HepG2 (cell line): ENCODE measurements around the gene NUP62. TPM values are rescaled to one million over a fixed set of nuclear protein-coding genes. Genes with fewer than 3 reads are reported as not detected.

ENCODE experiments used
- BCL6 ChIP-seq: IDR thresholded peaks from 2 replicates; pipeline ENCODE4 v1.6.1; 2016; ENCODE audit warnings: missing genetic modification reagents, missing compliant biosample characterization
- EP300 ChIP-seq, 3 experiments: sonication (generic) in 1 of 3; formaldehyde crosslinking in 1 of 3; IDR thresholded peaks; 2 replicates each; pipeline versions ENCODE4 v1.5.1 to v1.6.1; 2011 to 2020; ENCODE audit warnings: low read depth in 2 of 3, low read length in 2 of 3, borderline replicate concordance in 1 of 3, improper control_type of control experiment in 1 of 3, mild to moderate bottlenecking in 1 of 3, missing genetic modification reagents in 1 of 3, moderate library complexity in 1 of 3
- FLYWCH1 ChIP-seq: sonication (generic); formaldehyde crosslinking; IDR thresholded peaks from 2 replicates; pipeline ENCODE4 v1.8.1; 2023; ENCODE audit warnings: mild to moderate bottlenecking, missing genetic modification reagents
- HDAC1 ChIP-seq: sonication (generic); formaldehyde crosslinking; IDR thresholded peaks from 2 replicates; pipeline ENCODE4 v1.5.1; 2020; ENCODE audit warnings: mild to moderate bottlenecking, missing genetic modification reagents
- HNRNPK ChIP-seq: fragments of 200-400 bp; formaldehyde crosslinking; IDR thresholded peaks from 2 replicates; pipeline ENCODE4 v1.6.1; 2018; ENCODE audit warnings: low read length, low read depth, moderate library complexity, mild to moderate bottlenecking; ENCODE audit not compliant: poor library complexity, severe bottlenecking
- HNRNPUL1 ChIP-seq: fragments of 200-400 bp; formaldehyde crosslinking; IDR thresholded peaks from 2 replicates; pipeline ENCODE4 v1.6.1; 2017; ENCODE audit warnings: low read depth, mild to moderate bottlenecking, low read length, moderate library complexity
- KDM1A ChIP-seq: IDR thresholded peaks from 2 replicates; pipeline ENCODE4 v1.6.1; 2016; ENCODE audit warnings: missing compliant biosample characterization
- NPAS2 ChIP-seq: sonication (generic); formaldehyde crosslinking; IDR thresholded peaks from 2 replicates; pipeline ENCODE4 v1.8.0; 2022; ENCODE audit warnings: mild to moderate bottlenecking, missing genetic modification reagents, borderline replicate concordance
- PAX8 ChIP-seq: sonication (generic); formaldehyde crosslinking; IDR thresholded peaks from 2 replicates; pipeline ENCODE4 v1.8.0; 2022; ENCODE audit warnings: mild to moderate bottlenecking, missing genetic modification reagents, borderline replicate concordance
- PLRG1 ChIP-seq: fragments of 450-650 bp; conservative IDR thresholded peaks from 2 replicates; pipeline ENCODE4 v1.6.1; 2016
- POLR2A ChIP-seq, 2 experiments: IDR thresholded peaks; 2 replicates each; pipeline ENCODE4 v1.6.1; 2011; ENCODE audit warnings: low read depth in 2 of 2, low read length in 2 of 2, mild to moderate bottlenecking in 1 of 2, moderate library complexity in 1 of 2; ENCODE audit not compliant: insufficient read depth in 1 of 2
- RBM22 ChIP-seq: fragments of 200-400 bp; formaldehyde crosslinking; optimal IDR thresholded peaks from 2 replicates; pipeline ENCODE3; 2017; ENCODE audit warnings: mild to moderate bottlenecking, low read length, moderate library complexity
- RXRA ChIP-seq: sonication (generic); formaldehyde crosslinking; IDR thresholded peaks from 2 replicates; pipeline ENCODE4 v1.5.1; 2020; ENCODE audit warnings: missing genetic modification reagents
- SMARCE1 ChIP-seq: fragments of 450-650 bp; IDR thresholded peaks from 2 replicates; pipeline ENCODE4 v1.6.1; 2017; ENCODE audit warnings: borderline replicate concordance
- TRIM24 ChIP-seq: sonication (generic); formaldehyde crosslinking; IDR thresholded peaks from 2 replicates; pipeline ENCODE4 v1.8.0; 2022; ENCODE audit warnings: mild to moderate bottlenecking, missing genetic modification reagents
- ZKSCAN8 ChIP-seq: IDR thresholded peaks from 2 replicates; pipeline ENCODE4 v1.6.1; 2016; ENCODE audit warnings: borderline replicate concordance, missing genetic modification reagents, missing compliant biosample characterization
- ZNF205 ChIP-seq: IDR thresholded peaks from 2 replicates; pipeline ENCODE4 v1.6.1; 2018; ENCODE audit warnings: missing biosample characterization, missing genetic modification reagents
- ZNF343 ChIP-seq: sonication (generic); formaldehyde crosslinking; IDR thresholded peaks from 2 replicates; pipeline ENCODE4 v1.4.0; 2020; ENCODE audit warnings: mild to moderate bottlenecking, missing genetic modification reagents
- ZNF614 ChIP-seq: IDR thresholded peaks from 2 replicates; pipeline ENCODE4 v1.6.1; 2018; ENCODE audit warnings: missing biosample characterization, missing genetic modification reagents, inconsistent platforms, borderline replicate concordance
- ZNF7 ChIP-seq: IDR thresholded peaks from 2 replicates; pipeline ENCODE4 v1.6.1; 2016; ENCODE audit warnings: missing biosample characterization, missing genetic modification reagents
- ZNF772 ChIP-seq: sonication (generic); formaldehyde crosslinking; IDR thresholded peaks from 2 replicates; pipeline ENCODE4 v1.5.0; 2020; ENCODE audit warnings: mild to moderate bottlenecking, missing genetic modification reagents
- polyA plus RNA-seq, 8 experiments: library from polyadenylated mRNA; depleted of rRNA in 3 of 8; stranded (reverse) in 7 of 8; unstranded in 1 of 8; fragments of >200 nt; fragmentation: Illumina TruSeq in 4 of 8; extraction: Trizol in 4 of 8; gene quantifications; 2 replicates each; pipeline versions ENCODE4 v1.2.1 to v1.2.3, GENCODE V29; 2011 to 2016; ENCODE audit warnings: low read depth in 4 of 8, missing spikeins in 1 of 8, mixed read lengths in 1 of 8; ENCODE audit not compliant: insufficient read depth in 1 of 8
- total RNA-seq, 5 experiments: library from RNA; depleted of rRNA; stranded (reverse); fragments of >200 nt; fragmentation: Illumina TruSeq; extraction: Trizol; gene quantifications; 2 replicates each; pipeline ENCODE4 v1.2.3, GENCODE V29; 2016; ENCODE audit warnings: low read depth in 1 of 5
- TF ChIP-seq, protein P1 (sequence below): sonication (generic); formaldehyde crosslinking; IDR thresholded peaks from 2 replicates; pipeline ENCODE4 v1.5.1; 2020; ENCODE audit warnings: missing genetic modification reagents, mild to moderate bottlenecking, borderline replicate concordance
- TF ChIP-seq, protein P2 (sequence below): sonication (generic); formaldehyde crosslinking; IDR thresholded peaks from 2 replicates; pipeline ENCODE4 v1.8.0; 2022; ENCODE audit warnings: missing genetic modification reagents, mild to moderate bottlenecking, borderline replicate concordance
- TF ChIP-seq, protein P3 (sequence below): sonication (generic); formaldehyde crosslinking; IDR thresholded peaks from 2 replicates; pipeline ENCODE4 v1.4.0; 2020; ENCODE audit warnings: mild to moderate bottlenecking, low read depth, missing genetic modification reagents
- TF ChIP-seq, protein P4 (sequence below): sonication (generic); formaldehyde crosslinking; IDR thresholded peaks from 2 replicates; pipeline ENCODE4 v1.4.0; 2020; ENCODE audit warnings: mild to moderate bottlenecking, missing genetic modification reagents
- TF ChIP-seq, protein P5 (sequence below): sonication (generic); formaldehyde crosslinking; IDR thresholded peaks from 2 replicates; pipeline ENCODE4 v1.5.0; 2020; ENCODE audit warnings: missing genetic modification reagents

NUP62 gene
- total and polyA plus RNA-seq, 2 of the 13 experiments (the other 11 are each of a cell fraction or from before 2014, with no cell fraction given) = 16.5 to 41.5 TPM

DNA sequence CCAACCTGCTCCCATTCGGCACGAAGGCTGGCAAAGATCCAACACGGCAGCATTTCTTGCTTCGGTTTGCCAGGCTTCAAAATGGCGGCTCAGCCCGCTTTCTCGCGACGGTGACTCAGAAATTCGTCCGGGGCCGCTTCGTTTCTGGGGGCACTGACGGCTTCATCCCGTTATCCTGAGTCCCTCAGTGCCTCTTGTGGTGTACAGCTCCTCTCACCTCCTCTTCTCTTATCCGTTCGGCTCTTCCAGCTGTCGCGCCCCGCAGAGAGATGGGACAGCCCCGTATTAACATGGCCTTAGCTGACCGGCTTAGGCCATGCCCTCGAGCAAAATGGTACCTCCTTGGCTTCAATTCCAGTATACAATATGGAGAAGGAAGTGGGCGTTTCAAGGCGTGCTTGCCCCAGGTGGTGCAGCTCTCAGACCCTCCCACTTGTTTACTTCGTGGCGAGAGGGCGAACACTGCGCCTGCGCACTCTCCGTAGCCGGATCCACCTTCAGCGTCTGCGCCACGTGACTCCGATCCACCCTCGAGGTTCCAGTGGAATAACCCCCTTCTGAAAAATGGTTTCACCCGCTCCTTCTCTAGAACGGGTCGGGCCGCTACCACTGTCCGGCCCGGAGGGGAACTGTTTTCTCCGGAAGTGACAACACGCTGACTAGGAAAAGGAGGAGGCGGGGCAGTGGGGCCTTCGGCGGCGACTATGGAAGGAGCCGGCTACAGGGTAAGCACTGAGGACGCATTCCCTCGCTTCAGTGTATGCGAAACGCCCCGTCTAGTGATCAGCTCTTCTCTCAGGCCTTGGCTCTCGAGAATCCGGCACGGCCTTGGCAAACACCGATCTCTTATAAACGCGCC lies 52.1 kb downstream of the NUP62 start, which contains the start of the genes AKT1S1 and TBC1D17 (continued):
- TF ChIP-seq EP300 (IDR thresholded peaks at IDR 0.05; ENCODE audit: low read depth in 2 of 2, low read length in 2 of 2) = no peak; a peak in 1 of 4 replicates
- no peak for TF ChIP-seq EP300 (CRISPR knock-in tag; IDR thresholded peaks at IDR 0.05; ENCODE audit: borderline replicate concordance)
- TF ChIP-seq ZNF343 (CRISPR knock-in tag) = peak; percentile 35; the same call in 1 of the 2 replicates
- TF ChIP-seq KDM1A (CRISPR knock-in tag) = no peak
- TF ChIP-seq HDAC1 (CRISPR knock-in tag) = peak; percentile 66
- 0 out of 2 replicates have a peak, but pooled peaks have one; percentile 13 for TF ChIP-seq PAX8 (CRISPR knock-in tag)
- TF ChIP-seq FLYWCH1 (CRISPR knock-in tag) = no peak
- TF ChIP-seq ZNF205 (CRISPR knock-in tag) = peak; percentile 67; the same call in 1 of the 2 replicates
- no peak for TF ChIP-seq NPAS2 (CRISPR knock-in tag)
- TF ChIP-seq ZNF7 (CRISPR knock-in tag) = no peak
- TF ChIP-seq, protein P1, sequence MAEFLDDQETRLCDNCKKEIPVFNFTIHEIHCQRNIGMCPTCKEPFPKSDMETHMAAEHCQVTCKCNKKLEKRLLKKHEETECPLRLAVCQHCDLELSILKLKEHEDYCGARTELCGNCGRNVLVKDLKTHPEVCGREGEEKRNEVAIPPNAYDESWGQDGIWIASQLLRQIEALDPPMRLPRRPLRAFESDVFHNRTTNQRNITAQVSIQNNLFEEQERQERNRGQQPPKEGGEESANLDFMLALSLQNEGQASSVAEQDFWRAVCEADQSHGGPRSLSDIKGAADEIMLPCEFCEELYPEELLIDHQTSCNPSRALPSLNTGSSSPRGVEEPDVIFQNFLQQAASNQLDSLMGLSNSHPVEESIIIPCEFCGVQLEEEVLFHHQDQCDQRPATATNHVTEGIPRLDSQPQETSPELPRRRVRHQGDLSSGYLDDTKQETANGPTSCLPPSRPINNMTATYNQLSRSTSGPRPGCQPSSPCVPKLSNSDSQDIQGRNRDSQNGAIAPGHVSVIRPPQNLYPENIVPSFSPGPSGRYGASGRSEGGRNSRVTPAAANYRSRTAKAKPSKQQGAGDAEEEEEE (CRISPR knock-in tag) = no peak
- TF ChIP-seq ZNF772 (CRISPR knock-in tag) = peak; percentile 58
- TF ChIP-seq POLR2A (IDR thresholded peaks at IDR 0.05; ENCODE audit: insufficient read depth in 1 of 2, low read depth in 2 of 2, low read length in 2 of 2) = peak; percentile 53 to 86
- peak; percentile 70; the same call in 1 of the 2 replicates for TF ChIP-seq ZNF614
- TF ChIP-seq SMARCE1 = no peak
- TF ChIP-seq HNRNPK = no peak
- no peak for TF ChIP-seq TRIM24 (CRISPR knock-in tag)
- TF ChIP-seq RXRA (CRISPR knock-in tag) = peak; percentile 63; the same call in 1 of the 2 replicates
- TF ChIP-seq, protein P2, sequence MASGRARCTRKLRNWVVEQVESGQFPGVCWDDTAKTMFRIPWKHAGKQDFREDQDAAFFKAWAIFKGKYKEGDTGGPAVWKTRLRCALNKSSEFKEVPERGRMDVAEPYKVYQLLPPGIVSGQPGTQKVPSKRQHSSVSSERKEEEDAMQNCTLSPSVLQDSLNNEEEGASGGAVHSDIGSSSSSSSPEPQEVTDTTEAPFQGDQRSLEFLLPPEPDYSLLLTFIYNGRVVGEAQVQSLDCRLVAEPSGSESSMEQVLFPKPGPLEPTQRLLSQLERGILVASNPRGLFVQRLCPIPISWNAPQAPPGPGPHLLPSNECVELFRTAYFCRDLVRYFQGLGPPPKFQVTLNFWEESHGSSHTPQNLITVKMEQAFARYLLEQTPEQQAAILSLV (CRISPR knock-in tag) = no peak
- TF ChIP-seq, protein P3, sequence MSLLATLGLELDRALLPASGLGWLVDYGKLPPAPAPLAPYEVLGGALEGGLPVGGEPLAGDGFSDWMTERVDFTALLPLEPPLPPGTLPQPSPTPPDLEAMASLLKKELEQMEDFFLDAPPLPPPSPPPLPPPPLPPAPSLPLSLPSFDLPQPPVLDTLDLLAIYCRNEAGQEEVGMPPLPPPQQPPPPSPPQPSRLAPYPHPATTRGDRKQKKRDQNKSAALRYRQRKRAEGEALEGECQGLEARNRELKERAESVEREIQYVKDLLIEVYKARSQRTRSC (CRISPR knock-in tag) = no peak
- no peak for TF ChIP-seq PLRG1
- peak; percentile 42; the same call in 1 of the 2 replicates for TF ChIP-seq BCL6 (CRISPR knock-in tag)
- TF ChIP-seq, protein P4, sequence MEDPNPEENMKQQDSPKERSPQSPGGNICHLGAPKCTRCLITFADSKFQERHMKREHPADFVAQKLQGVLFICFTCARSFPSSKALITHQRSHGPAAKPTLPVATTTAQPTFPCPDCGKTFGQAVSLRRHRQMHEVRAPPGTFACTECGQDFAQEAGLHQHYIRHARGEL (CRISPR knock-in tag) = no peak
- TF ChIP-seq RBM22 = no peak
- TF ChIP-seq, protein P5, sequence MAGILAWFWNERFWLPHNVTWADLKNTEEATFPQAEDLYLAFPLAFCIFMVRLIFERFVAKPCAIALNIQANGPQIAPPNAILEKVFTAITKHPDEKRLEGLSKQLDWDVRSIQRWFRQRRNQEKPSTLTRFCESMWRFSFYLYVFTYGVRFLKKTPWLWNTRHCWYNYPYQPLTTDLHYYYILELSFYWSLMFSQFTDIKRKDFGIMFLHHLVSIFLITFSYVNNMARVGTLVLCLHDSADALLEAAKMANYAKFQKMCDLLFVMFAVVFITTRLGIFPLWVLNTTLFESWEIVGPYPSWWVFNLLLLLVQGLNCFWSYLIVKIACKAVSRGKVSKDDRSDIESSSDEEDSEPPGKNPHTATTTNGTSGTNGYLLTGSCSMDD = no peak
- TF ChIP-seq ZKSCAN8 (CRISPR knock-in tag) = peak; percentile 52; the same call in 1 of the 2 replicates
- TF ChIP-seq HNRNPUL1 = no peak
